Hepatocyte (in vitro differentiated cells): ENCODE results near the gene ZNF680.

Source experiments
- EZH2 ChIP-seq: fragments of 200-600 bp; sonication (generic); IDR thresholded peaks from 2 replicates; pipeline ENCODE4 v1.6.1; 2016; ENCODE audit warnings: antibody characterized with exemption, mild to moderate bottlenecking, borderline replicate concordance
- TF ChIP-seq, protein P1 (sequence below): fragments of 200-600 bp; sonication (generic); IDR thresholded peaks from 2 replicates; pipeline ENCODE4 v1.5.1; 2016; ENCODE audit warnings: antibody characterized with exemption, mild to moderate bottlenecking; ENCODE audit not compliant: poor library complexity

DNA sequence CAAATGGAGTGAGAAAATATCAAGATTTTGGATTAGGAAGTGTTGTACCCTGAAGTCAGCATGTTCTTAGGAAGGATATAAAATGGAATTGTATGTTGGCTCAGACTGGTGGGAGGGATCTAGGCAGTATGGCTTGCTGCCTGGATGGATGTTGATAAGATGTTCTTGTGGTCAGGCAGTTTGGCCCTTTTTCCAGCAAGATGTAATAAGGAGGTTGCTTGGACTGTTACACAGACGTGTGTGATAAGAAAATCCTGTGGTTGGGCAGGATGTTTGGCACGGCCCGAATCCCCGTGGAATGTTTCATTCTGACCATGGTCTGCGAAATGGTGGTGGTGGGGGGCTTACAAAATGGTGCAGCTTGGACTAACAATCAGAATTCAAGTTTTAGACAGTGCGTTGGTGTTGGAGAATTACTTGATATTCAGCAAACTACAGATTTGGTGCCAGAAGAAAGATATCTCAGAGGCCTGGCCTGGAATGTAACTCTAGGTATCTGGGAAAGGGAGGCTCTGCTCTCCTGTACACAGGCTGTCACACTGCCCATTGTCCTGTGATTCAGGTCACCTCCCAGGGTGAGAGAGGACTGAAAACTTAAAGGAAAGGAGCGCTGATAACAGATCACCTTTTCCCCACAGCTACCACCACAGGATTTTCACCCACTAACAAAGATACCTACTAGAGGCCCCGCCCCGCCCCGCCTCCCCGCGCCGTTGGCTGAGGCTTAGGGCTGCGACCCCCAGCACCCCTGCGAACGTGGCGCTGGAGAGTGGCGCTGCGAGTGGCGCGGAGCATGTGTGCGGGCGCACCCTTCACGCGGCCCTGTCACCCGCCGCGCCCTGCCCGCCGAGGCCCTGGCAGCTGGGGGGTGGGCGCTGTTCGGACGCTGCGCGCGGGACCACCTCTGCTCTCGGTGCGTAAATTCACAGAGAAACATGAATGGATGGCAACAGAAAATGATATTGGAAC lies 19.3 kb upstream of the ZNF680 start:
- TF ChIP-seq, protein P1, sequence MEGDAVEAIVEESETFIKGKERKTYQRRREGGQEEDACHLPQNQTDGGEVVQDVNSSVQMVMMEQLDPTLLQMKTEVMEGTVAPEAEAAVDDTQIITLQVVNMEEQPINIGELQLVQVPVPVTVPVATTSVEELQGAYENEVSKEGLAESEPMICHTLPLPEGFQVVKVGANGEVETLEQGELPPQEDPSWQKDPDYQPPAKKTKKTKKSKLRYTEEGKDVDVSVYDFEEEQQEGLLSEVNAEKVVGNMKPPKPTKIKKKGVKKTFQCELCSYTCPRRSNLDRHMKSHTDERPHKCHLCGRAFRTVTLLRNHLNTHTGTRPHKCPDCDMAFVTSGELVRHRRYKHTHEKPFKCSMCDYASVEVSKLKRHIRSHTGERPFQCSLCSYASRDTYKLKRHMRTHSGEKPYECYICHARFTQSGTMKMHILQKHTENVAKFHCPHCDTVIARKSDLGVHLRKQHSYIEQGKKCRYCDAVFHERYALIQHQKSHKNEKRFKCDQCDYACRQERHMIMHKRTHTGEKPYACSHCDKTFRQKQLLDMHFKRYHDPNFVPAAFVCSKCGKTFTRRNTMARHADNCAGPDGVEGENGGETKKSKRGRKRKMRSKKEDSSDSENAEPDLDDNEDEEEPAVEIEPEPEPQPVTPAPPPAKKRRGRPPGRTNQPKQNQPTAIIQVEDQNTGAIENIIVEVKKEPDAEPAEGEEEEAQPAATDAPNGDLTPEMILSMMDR = no peak
- no peak for TF ChIP-seq EZH2
